Measurements from ENCODE around the gene CCDC171.

DNA sequence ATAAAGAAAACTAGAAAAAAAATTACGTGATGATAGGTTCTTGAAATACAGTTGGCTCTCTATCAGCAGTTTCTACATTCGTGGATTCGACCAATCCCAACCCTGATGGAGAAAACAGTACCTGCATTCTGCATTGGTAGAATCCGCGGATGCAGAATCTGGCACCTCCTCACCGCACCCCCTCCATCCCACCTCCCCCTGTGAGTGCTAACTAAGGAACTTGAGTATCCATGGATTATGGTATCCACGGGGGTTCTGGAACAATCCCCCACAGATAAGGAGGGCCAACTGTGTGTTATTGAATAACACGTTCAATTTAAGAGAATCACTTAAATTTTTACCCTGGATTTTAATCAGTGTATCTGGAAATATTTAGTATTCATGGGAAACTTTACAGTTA lies 31.6 kb upstream of the CCDC171 start:
- TF ChIP-seq, protein P1, sequence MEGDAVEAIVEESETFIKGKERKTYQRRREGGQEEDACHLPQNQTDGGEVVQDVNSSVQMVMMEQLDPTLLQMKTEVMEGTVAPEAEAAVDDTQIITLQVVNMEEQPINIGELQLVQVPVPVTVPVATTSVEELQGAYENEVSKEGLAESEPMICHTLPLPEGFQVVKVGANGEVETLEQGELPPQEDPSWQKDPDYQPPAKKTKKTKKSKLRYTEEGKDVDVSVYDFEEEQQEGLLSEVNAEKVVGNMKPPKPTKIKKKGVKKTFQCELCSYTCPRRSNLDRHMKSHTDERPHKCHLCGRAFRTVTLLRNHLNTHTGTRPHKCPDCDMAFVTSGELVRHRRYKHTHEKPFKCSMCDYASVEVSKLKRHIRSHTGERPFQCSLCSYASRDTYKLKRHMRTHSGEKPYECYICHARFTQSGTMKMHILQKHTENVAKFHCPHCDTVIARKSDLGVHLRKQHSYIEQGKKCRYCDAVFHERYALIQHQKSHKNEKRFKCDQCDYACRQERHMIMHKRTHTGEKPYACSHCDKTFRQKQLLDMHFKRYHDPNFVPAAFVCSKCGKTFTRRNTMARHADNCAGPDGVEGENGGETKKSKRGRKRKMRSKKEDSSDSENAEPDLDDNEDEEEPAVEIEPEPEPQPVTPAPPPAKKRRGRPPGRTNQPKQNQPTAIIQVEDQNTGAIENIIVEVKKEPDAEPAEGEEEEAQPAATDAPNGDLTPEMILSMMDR (IDR thresholded peaks at IDR 0.05; ENCODE audit: poor library complexity) = no peak
- TF ChIP-seq EZH2phosphoT487 (IDR thresholded peaks at IDR 0.05; ENCODE audit: low read depth, severe bottlenecking, unreplicated experiment) = no peak

Data from hepatocyte (in vitro differentiated cells).